GM19240 (cell line): ENCODE results near the gene PDLIM4.

ENCODE experiments used
- DNase-seq: peaks from one replicate; pipeline ENCODE4 v3.0.0; 2011; ENCODE audit warnings: low spot score; ENCODE audit not compliant: insufficient read length

PDLIM4 gene, protein sequence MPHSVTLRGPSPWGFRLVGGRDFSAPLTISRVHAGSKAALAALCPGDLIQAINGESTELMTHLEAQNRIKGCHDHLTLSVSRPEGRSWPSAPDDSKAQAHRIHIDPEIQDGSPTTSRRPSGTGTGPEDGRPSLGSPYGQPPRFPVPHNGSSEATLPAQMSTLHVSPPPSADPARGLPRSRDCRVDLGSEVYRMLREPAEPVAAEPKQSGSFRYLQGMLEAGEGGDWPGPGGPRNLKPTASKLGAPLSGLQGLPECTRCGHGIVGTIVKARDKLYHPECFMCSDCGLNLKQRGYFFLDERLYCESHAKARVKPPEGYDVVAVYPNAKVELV

DNA sequence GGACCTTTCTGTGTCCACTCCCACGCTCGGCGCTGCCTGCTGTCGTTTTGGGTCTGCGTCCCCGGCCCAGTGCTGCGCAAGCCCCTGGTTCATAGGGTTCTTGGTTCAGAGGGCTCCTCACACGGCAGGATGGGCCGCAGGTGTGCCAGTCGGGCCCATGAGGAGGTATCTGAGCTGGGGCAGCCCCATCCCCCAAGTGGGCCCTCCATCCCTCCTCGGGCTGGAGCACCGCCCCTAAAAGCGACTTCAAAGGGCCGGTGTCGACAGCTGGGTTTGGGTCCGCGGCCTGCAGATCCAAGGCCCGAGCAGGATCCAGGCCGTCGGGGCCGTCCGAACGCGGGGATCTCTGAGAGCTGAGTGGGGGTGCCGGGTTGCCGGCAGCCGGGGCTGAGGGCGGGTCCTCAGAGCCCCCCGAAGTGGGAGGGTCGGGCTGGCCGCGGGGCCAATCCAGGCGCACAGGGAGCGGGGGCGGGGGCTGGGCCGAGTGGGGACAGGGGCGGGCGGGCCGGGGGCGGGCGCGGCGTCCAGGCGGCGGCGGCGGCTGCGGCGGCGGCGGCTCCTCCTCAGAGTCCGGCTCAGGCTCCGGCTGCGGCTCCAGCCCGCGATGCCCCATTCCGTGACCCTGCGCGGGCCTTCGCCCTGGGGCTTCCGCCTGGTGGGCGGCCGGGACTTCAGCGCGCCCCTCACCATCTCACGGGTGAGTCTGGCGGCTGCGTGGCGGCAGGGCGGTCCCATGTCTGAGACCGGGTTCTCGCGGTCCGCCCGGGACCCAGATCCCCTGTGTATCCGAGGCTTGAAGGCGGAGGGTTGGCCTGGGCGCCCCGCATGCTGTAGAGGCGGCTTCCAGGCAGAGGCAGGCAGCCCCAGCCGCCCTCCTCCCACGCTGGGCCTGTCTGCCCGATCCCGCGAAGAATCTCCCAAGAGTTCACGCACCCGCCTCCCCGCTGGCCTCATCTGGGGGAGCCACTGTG, at the start of gene PDLIM4:
TSS of gene PDLIM4 (plus strand) at position 566 of the 971 bp plus-strand sequence. CDS start at position 605, 39 bp downstream.
- no peak for DNase-seq

DNA sequence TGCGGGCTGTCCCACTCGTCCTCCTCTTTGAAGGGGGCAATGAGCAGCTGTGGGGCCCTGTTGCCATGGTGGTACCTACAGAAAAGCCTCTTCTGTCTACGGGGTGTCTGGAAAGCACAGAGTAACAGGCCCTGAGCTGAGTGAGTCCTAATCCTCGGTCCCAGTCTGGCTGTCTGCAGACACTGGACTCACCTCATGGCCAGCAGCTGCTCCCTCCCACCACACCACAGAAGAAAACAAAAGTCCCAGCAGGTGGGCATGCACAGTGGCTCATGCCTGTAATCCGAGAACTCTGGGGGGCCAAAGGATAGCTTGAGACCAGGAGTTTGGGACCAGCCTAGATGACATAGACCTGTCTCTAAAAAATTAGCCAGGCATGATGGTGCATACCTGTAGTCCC, 49.7 kb upstream of the PDLIM4 start:
- no peak for DNase-seq

DNA sequence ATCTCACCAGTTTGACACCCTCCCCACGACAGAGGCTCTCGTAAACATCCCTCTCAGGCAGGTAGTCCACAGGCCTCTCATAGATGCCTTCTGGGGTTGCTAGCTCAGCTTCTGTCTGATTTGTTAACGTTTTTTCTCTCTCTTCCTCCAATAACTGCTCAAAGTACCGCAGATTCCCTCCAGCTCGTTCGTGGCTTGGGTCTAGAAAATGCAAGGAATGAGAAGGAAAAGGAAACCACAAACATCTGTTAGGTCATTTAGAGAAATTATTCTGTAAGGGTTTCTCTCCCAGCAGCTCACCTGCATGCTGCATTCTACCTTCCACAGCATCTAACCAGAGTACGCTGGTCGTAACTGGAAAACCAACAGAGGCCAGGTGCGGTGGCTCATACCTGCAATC, 48.4 kb upstream of the PDLIM4 start:
- DNase-seq, result no peak

DNA sequence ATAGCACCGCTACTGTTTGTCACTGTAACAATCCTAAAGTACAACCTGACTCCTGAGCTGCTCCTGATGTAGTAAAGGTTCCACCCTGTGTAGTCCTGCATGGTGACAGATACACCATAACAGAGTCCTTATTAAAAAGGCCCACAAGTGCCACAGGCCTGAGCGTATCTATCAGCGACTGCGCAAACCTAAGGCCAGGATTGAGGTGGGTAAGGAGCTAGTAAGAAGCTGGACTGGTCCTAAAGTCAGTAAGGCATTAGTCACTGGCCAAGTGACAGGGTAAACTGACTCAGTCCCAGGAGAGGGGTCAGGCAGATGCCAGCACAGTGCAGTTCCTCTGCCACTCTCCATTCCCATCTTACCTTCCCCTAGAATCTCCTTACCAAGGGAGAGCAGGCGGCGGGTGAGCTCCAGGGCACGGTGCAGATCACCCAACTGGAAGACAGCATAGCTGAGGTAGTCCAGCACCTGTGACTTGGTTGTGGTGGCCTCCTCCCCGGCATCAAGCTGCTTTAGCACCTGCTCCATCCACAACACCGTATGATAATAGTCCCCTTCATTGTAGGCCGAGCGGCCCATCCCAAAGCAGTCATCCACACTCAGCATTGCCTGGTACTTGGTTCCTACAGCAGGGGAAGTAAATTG, 47.5 kb upstream of the PDLIM4 start:
- DNase-seq, result no peak

DNA sequence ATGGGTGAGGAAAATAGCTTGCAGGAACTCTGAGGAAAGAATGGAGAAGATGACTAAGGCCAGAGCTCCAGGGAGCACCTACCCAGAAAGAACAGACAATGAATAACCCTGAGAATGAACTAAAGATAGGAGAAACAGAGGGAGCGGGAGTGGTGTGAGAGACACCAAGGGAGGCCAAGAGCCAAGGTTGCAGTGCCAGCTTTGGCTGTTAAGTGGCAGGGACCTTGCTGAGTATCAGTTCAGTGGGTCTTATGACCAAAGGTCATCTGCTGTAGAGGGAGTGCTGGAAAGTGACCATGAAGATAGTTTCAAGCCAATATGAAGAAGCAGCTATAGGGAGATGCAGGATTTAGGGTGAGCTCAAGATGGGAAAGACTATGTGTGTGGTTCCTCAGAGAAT, 46.6 kb upstream of the PDLIM4 start:
- no peak for DNase-seq

DNA sequence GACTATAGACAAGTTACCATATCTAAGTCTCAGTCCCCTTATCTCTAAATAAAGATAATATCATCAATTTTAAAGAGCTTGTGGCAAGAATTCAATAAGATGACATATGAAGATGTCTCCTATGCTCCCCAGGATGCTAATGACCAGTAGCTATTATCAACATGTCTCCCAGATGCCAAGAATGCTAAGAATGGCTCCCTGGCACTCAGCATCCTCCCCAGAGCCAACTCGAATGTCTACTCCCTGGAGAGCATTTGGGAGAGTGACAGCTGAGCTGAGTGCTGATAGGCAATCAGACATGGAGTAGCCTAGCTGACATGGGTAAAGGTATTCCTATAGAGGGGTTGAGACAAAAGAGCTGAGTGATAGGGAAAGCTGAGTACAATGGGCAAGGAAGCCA, 45.7 kb upstream of the PDLIM4 start:
- no peak for DNase-seq

DNA sequence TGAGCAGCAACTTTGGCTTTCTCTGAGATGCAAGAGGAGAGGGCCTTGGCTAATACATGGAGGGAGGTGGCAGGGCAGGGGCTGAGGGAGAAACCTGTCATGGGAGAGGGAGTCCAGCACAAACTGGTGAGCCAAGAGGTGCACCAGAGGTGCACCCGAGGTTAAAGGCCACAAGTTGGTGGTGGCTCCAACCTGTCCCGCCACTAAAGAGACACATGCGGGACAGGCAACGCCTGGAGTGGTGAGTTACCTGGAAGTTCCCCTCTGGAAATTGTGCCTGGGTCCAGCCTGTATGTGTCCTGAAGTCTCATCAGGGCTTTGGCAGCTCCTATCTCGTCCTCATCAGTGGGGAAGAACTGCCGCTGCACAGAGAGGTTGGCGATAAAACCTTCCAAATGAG, 43.8 kb upstream of the PDLIM4 start:
- no peak for DNase-seq

DNA sequence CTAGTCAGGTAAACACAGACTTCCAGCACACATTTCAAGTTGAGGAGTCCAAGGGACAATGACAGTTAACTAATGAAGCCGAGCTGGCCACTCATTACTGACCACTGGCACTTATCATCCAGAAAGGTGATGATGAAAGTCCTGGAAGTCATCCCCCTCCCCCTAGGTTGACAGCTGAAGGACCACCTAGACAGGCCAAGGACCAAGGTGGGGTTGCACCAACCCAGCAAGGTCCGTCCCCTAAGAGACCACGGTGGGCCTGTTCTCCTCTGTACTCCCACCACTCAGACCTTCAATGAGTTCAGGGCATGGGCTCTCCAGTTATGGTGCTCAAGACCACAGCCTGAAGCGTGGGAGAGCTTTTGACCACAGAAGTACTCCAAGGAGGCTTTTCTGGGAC, 43.0 kb upstream of the PDLIM4 start:
- DNase-seq, result no peak

DNA sequence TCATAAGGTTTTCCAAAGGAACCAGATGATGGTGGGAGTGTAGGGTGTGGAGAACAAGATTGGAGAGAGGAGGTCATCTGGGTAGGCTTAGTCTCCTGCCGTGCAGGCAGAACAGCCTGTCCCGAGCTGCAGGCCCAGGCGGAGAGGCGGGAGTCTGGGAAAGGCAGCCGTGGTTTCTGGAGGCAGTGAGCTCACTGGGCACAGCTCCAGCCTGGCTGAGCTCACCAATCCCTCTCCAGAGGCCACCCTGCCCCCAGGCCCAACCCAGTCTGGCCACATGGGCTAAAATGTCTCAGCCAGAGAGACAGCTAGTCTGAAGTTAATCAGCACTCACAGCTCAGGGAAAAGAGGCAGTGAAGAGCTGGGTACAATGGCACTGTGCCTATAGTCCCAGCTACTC, 42.2 kb upstream of the PDLIM4 start:
- DNase-seq, result no peak

DNA sequence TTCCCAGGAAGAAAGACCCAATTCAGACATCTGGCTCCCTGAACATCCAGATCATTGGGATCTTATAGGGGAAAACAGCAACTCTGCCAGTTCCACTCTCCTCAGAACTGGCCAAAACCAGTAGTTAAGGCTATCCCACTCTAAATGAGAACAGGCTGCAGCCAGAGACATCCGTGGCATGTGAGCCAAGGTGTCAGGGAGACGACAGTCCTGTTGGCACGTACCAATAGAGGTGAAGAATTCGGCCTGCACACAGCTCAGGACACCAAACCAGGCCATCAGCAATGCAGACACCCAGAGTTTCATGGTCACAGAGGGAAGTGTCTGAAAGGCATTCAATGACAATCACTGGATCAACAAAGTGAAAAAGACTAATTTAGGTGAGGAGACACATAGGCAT, 39.2 kb upstream of the PDLIM4 start:
- no peak for DNase-seq

DNA sequence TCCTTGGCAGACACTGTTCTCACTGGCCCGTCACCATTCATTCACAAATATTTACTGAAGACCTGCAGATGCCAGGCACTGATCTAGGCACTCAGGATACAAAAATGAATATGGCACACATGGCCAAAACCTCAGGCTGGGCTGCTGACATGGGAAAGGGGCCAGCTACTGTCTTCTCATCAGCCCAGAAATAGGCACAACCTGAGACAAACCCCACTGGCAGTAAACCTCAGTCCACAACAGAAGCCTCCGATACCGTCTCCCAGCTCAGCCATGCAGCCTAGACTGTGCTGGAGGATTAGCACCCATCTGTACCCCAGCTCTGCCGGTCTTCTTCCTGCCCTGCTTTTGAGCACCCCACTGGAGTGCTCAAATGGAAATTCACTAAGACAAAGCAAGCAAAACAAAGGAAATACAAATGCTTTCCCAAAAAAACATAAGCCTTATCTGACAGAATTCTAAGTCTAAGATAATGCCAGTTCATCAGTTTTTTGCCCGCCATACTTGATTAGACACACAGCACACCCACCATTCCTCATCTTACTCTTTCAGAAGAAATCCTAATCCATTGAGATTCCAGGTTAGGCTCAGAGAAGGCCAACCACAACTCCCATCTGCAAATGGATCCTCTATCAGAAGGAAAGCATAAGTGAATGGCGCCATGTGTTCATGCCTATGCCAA, 38.1 kb upstream of the PDLIM4 start:
- DNase-seq, result no peak

DNA sequence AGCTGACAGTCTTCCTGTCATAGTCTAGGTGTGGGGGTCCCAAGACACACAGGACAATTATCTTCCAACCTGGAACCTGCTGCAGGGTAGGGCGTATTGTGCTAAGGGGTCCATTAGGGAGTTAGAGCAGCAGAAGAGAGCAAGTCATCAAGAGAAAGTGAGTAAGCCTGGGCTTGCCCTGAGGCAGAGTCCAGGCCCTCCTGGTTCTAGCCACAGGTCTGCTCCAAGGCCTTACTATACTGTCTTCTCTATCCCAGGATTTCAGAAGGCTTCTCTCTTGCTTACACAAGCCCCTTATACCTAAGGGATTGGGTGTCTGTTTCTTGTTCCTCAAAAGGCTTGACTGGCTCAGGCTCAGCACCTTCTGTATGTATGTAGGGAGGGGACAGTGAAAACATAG, 37.5 kb upstream of the PDLIM4 start:
- no peak for DNase-seq

DNA sequence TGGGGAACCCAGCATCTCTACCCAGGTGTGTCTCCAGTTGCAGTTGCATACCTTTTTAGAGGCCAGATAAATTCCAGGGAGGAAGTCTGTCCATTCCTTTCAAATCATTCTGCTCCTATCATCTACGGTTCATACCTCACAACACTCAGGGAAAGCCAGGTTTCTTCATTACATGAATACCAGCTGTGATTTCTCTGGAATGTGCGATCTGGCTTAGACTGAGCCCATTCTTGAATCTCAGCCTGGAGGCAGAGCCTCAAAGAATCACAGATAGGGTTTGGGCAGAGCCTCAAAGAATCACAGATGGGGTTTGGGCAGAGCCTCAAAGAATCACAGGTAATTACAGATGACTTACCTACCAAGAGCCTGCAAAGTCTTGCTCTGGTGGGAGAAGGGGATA, 37.0 kb upstream of the PDLIM4 start:
- no peak for DNase-seq

DNA sequence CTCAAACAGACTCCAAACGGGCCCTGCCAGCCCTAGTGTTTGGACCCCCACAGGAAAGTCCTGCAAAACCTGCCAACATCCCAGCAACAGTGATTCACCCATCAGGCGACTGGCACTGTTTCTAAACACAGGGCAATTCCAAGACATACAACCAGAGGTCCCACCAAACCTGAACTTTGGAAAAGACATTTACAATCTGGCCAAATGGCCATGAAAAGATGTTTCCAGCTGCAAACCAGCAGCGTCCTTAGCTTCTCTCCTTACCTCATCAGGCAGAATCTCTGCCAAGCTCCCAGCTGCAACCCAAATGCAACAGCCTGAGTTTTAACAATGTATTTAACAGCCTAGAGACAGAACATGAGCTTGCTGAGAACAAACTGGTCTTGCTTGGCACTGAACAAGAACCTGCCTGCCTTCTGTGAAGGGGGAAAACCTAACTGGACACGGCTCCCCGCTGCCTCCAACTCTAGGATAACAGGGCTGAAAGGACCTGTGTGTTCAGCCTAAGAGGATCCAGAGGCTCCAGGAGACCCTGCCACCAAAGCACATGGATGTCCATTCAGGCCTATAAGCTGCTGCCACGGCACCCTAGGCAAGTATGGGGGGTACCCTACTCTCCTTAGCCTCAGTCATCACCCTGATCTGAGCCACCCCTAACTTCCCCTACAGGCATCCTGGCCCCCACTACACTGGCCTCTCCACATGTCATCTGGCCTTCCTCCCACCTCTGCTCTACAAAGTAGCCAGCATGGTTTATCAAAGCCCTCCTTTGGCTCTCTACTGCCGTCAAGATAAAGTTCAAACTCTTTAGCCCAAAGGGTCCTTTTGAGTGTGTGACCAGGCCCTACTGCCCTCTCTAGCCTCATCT, 35.5 kb upstream of the PDLIM4 start:
- DNase-seq, result no peak

DNA sequence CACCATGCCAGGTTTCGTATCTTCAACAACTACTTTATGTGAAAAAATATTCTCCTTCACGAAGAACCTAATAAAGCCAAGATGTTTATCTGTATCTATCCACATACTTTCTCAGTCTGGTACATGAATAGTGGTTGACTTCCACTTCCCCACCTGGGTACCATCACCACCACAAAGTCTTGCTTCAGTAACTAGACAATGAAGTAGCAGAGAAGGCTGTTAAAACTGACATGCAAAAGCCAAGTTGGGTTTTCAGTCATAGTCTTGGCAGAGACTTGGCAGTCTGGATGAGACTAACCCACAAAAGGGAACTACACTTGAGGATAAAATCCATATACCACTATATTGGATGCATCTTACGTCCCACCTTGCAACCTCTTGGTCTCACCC, 34.9 kb upstream of the PDLIM4 start:
- no peak for DNase-seq

DNA sequence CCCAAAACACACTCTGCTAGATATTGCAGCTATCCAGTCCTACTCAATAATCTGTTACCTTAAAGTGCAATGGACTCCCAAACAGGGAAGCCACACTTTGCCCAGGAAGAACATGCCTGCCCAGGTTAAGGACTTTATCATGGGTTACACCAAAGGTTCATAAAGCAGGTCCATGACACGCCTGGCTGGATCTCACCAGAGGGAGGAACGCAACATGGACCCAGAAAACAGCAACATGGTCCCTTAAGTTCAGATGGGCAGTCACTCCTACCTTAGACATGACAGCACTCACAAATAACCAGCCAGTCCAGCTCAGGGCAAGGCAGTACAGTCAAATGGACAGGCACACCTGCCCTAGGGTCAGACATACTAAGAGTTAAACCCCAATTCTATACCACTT, 33.6 kb upstream of the PDLIM4 start:
- DNase-seq, result no peak

DNA sequence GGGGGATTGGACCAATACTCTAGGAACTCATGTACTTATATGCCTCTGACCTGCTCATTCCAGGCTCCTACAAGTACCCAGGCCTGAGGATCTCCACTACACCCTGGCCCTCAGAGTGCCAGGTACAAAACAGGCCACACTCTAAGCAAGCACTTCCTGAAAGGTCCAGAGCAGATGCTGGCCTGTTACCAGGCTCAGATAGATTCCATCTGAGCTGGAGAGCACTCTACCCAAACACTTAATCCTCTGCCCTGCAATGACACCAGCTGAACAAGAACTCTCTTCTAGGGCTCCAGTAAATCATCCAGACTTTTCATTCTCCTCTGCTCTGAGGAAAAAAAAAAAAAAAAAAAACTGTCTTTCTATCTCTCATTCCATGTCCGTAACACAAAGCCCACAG, 32.8 kb upstream of the PDLIM4 start:
- no peak for DNase-seq

DNA sequence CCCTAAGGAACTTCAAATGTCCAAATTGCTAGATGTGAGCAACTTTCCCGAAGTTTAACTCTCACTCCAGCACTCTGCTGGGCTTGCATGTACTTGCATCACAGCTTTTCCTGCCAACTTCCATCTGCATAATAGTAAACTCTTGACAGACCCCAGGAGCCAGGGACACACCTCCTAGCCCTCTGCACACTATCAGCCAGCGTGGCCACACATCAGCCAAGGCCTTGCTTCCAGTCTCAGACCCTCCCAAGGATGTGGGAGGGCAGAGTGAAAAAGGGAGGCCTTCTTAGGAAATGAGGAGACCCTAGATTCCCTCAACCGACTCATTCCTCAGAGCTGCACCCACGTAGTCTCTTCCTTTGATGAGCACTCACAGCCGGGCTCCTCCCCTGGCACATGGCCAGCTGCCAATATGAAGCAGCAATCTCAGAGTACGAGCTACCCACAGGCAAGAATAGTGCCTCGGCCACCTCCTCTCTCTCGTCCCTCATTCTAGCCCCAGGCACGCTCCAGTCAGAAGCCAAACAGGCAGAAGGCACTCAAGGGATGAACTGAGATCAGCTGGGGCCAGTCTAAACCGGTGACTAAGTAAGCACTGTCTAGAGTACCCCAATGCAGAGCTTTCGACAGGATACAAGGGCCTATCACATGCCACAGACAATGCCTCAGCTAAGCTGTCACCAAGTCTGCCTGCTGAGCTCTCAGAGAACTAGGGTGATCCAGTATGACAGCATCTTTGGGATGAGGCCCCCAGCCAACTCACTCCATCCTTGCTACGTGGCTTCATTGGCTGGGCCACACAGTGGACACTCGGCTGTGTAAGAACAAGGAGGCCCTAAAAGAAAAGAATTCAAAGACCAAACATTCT, 32.1 kb upstream of the PDLIM4 start:
- DNase-seq, result no peak

DNA sequence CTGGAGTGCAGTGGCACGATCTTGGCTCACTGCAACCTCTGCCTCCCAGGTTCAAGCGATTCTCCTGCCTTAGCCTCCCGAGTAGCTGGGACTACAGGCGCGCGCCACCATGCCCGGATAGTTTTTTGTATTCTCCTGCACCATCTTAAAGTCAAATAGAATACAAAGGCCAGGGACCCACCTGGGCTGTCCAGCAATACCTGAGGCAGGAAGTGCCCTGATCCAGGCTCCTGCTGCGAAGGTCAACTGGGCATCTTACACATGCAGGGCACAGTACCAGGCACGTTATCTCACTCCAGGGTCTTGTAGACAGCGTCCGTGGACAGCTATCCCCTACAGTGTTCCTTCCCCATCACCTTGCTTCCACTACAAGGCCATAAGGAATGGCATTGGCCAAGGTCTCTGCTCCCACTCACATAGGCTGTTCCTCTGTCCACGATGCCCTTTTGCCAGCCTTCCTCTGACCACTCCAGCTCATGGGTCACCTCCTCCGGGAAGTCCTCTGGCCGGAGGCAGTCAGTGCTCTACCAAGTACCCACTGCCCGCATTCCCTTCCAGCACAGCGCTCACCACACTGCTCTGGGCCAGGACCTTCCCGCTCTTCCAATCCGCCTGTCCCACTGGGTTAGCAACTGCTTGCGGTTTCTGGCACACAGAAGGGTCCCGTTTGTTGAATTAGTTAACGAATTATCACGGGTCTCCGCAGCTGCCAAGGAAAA, 30.8 kb upstream of the PDLIM4 start:
- no peak for DNase-seq
